Vagina (tissue), 2 donors: ENCODE measurements around the gene NOL4L.

Experiments
- POLR2A ChIP-seq, 2 donors: fragments of 450-650 bp; IDR thresholded peaks; one replicate each; pipeline ENCODE4 v1.6.1; 2017; ENCODE audit warnings: antibody characterized with exemption in 2 of 2, mild to moderate bottlenecking in 2 of 2, moderate library complexity in 2 of 2
- TF ChIP-seq, protein P1 (sequence below), 3 experiments: fragments of 450-650 bp in 2 of 3; fragments of 200-600 bp in 1 of 3; sonication (generic) in 1 of 3; IDR thresholded peaks; one replicate each; pipeline ENCODE4 v1.5.1; 2017 to 2019; ENCODE audit warnings: antibody characterized with exemption in 3 of 3, mild to moderate bottlenecking in 2 of 3, moderate library complexity in 2 of 3

DNA sequence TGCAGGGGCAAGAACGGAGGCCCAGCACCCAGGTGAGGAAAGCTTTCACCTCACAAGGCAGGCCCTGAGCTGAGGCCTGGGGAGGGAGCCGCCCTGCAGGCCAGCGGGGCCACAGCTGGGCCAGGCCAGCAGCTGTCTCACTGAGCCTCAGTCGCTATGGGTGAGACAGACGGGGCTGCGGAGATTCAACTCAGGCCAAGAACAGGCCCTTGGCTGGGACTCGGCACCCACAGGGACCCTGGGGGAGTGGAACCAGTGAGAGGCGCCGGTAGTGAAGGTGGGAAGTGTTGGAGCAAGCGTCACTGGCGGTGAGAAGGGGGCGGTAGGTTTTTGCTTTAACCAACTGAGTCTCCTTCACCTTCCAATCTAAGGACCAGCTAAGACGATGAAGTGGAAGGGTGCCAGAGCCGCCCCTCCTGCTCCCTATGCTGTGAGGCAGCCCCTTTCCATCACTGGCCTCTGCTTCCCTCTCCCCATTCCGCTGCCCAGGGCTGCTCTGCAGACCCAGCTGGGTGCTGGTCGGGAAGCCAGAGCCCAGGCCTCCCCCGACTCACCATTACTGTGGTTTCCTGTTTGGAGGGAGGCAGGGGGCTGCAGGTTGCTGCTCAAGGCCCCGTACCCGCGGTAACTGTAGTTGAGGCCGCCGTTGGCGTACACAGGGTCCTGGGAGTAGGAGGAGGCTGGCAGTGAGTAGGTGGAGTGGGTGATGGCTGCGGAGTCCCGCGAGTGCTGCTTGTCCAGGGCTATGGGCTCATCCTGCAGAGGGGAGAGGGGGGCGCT is 133.3 kb downstream of the NOL4L start:
- TF ChIP-seq, protein P1, sequence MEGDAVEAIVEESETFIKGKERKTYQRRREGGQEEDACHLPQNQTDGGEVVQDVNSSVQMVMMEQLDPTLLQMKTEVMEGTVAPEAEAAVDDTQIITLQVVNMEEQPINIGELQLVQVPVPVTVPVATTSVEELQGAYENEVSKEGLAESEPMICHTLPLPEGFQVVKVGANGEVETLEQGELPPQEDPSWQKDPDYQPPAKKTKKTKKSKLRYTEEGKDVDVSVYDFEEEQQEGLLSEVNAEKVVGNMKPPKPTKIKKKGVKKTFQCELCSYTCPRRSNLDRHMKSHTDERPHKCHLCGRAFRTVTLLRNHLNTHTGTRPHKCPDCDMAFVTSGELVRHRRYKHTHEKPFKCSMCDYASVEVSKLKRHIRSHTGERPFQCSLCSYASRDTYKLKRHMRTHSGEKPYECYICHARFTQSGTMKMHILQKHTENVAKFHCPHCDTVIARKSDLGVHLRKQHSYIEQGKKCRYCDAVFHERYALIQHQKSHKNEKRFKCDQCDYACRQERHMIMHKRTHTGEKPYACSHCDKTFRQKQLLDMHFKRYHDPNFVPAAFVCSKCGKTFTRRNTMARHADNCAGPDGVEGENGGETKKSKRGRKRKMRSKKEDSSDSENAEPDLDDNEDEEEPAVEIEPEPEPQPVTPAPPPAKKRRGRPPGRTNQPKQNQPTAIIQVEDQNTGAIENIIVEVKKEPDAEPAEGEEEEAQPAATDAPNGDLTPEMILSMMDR (IDR thresholded peaks at IDR 0.05), result no peak
- TF ChIP-seq POLR2A (IDR thresholded peaks at IDR 0.05), result no peak
